GM21528 (cell line): ENCODE data around the gene AHSP.
"Not testable (repeated sequence)": the region's sequence is repeated elsewhere in the genome, so short reads cannot be mapped to it uniquely, and the experiment has no call there.

Experiments used
- ATAC-seq: cut with Tn5 transposase; IDR thresholded peaks from one replicate; pipeline ENCODE4 v1.9.1; 2021; ENCODE audit warnings: mild to moderate bottlenecking, moderate library complexity; ENCODE audit not compliant: unreplicated experiment, low FRiP score

AHSP gene

DNA sequence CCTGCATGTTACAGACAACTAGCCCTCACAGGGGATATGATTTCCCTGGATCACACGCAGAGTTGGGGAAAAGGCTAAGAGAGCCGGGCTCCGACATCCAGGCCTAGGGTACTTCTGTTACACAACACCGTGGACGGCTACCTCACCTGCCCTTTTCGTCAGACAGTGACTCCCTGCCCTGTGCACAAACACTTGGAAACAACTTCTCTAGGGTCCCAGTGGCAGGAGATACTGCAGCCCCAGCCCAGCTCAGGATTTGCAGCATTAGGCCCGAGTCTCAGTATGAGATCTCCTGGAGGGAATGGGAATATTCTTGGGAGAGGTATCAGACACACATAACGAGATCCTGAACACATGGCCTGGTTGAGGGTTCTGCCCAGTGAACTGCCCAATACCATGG is 27.8 kb upstream of the AHSP start:
- ATAC-seq = no peak

DNA sequence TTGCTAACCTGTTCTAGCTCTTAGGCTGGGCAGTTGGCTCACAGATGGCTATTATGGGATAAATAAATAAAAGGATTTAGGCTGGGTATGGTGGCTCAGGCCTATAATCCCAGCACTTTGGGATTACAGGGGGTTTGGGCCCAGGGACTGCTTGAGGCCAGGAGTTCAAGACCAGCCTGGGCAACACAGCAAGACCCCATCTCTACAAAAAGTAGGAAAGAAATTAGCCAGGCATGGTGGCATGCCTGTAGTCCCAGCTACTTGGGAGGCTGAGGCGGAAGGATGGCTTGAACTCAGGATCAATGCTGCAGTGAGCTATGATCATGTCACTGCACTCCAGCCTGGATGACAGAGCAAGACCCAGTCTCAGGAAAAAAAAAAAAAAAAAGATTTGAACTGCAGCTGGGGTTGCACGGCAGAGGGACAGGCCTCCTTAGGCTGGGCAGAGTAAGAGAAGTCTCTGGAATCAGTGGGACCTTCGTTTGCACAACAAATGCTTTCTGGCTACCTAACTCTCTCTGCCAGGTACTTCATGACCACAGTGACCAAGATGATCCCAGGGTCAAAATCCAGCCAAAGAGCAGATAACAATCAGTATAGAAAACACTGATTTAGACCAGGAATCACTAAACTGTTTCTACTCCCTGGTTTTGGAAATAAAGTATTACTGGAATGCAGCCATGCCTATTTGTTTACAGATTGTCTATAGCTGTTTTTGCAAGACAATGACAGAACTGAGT is 26.3 kb upstream of the AHSP start:
- no peak for ATAC-seq

DNA sequence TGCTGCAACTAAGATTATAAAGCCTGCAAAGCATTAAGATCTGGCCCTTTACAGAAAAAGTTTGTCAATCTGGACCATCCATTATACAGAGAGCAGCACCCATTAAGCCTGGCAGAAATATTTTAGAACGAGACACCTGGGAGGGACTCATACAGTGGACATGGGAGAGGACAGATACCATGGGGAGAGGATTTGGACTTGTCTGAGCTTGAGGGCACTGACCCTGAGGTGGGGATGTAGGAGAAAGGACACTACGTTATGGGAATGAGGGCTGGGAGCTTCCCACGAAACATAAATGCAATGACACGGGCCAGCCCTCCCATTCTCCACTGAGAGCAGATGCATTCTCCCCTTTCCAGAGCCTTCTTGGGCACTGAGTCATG is 25.7 kb upstream of the AHSP start:
- no peak for ATAC-seq

DNA sequence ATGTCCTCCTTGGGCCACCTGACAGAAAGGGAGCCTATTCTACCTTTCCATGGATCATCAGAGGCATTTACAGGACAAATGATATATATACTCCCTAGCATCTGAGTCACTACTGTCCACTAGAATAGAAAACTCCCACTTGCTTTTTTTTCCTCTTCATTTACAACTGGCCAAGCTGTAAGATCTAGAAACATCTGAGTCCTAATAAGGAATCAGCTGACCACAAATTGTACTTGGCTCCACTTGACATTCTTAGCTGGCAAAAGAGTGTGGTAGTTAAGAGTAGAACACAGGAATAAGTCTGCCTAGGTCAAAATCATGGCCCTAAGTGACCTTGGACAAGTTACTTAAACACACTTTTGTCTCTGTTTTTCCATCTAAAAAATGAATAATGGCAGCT is 24.7 kb upstream of the AHSP start:
- no peak for ATAC-seq

DNA sequence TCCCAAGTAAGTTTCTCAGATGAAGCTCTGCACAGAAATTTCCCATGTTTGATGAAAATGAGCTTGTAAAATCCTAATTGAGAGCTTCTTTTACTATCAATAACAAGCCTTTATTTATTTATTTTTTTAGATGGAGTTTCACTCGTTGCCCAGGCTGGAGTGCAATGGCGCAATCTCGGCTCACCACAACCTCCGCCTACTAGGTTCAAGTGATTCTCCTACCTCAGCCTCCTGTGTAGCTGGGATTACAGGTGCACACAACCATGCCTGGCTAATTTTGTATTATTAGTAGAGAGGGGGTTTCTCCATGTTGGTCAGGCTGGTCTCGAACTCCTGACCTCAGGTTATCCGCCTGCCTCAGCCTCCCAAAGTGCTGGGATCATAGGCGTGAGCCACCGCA is 24.1 kb upstream of the AHSP start:
- ATAC-seq = not testable (repeated sequence)

DNA sequence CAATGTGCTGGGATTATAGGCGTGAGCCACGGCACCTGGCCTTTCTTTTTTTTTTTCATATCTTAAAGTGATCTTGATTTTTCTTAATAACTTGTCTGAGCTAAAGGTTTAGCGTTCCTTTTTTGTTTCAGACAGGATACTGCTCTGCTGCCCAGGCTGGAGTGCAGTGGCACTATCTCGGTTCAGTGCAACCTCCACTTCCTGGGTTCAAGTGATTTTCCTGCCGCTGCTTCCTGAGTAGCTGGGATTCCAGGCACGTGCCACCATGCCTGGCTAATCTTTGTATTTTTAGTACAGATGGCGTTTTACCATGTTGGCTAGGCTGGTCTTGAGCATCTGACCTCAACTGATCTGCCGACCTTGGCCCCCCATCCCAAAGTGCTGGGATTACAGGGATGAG is 23.5 kb upstream of the AHSP start:
- no peak for ATAC-seq

DNA sequence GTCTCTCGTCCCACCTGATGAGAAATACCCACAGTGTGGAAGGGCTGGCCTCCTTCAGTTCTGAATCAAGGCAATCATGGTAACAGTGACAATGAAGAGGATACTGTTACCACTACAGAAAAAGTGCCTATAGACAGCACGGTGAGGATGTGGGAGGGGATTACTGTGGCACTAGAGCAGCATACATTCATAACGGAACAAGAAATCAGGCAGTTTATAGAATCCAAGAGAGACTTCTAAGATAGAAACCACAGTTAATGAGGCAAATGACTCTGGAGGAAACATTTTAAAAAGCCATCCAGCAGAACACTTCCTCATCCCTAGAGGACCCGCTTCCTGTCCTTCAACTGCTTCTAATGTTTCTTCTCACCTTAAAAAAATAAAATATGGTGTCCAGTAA is 22.2 kb upstream of the AHSP start:
- ATAC-seq = peak; percentile 39

DNA sequence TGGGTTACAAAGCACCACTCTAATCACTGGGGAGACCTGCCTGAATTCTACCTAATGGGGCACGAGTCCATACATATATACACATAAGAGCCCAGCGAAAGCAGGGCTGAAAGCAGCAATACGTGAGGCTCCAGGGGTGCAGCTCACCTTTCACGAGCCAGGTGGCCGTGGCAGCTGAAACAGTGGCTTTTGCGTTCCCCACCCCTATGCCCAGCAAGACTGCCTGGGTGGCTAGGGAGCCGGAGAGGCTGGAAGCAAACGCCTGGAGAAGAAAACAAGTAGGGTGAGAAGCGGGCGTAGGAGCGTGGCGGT is 20.1 kb upstream of the AHSP start:
- peak; percentile 2 for ATAC-seq

DNA sequence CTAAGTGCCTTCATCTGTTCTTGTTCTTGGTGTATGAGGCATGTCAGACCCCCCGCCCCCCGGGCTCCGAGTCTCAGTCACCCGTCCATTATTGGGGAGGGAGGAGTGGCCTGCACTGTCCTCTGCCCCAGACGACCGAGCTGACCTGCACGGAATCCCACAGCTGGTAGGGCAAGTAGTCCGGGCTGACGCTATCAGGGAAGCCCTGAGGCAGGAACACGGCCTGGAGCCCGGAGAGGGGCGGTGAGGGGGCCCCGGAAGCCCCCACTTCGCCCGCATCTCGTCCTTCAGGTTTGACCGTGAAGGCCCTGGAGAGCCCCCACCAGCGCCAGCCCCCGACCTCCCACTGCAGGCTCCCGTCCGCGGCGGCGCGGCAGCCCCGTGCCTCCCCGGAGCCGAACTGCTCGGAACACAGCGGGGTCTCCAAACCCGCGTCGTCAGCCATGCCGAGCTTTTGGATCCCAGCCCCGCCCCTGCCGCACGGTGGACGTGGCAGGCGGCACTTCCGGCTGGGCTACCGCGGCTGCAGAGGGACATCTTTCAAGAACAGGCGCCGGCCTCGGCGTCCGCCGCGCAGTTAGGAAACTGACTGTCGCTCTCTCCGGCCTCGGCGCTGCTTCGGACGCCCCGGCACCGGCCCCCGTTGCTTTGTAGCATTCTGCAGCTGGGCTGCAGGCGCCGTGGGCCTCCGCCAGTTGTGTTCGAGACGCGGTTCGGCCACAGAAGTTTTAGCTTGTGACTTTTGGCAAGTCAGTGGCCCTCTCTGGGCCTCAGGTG is 19.6 kb upstream of the AHSP start, which contains the start of gene RUSF1:
TSS of gene RUSF1 (minus strand) at position 463 of the 777 bp plus-strand sequence. CDS start at position 445, 18 bp downstream.
- peak; percentile 89 for ATAC-seq

DNA sequence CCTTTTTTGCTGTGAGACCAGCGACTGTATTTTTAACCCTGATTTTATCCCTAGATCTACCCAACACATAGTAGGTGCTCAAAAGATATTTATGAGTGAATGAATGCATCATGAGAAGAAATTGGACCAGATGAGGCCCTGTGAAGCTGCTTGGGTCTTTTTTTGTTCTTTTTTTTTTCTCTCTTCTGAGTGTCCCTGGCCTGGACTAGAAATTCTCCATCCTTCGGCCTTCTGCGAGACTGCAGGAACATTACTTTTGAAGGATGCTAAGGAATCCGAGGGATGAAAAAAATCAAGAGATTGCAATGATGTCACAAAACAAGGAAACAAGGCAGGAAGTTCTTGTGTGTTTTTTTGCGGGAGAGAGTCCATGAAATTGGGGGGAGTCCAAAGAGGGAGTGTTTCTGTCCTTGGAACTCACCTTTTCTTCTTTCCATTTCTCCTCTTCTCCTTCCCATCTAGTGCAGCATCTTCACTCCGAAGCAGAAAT is 18.9 kb upstream of the AHSP start:
- no peak for ATAC-seq

DNA sequence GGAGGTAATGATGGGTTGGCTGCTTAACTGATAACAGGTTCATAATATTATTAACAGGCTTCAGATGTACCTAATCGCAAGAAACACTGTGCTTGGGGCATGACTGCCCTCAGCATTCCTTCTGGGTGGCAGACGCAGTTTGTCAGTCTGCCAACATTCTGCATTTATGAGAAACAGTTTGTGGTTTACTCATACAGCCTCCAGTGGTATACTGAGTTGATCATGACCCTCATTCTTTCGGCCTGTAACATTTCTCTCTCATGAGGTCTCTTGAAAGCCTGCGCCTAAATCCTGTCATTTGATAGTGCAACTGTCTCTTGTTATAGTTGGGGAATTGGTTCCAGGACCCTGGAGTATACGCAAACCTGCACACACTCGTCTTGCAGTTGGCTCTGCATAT is 14.6 kb upstream of the AHSP start:
- ATAC-seq = no peak

DNA sequence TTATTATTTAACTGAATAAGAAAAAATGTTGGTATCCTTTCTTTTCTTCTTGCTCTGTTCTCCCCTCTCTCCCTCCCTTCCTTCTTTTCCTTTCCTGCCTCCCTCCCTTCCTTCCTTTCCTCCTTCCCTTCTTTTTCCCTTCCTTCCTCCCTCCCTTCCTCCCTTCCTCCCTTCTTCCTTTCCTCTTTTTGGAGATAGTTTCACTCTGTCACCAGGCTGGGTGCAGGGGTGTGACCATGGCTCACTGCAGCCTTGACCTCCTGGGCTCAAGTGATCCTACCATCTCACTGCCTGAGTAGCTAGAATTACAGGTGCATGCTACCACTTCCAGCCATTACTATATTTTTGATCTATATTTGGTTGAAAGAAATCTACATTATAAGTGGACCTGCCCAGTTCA is 13.8 kb upstream of the AHSP start:
- ATAC-seq = no peak

DNA sequence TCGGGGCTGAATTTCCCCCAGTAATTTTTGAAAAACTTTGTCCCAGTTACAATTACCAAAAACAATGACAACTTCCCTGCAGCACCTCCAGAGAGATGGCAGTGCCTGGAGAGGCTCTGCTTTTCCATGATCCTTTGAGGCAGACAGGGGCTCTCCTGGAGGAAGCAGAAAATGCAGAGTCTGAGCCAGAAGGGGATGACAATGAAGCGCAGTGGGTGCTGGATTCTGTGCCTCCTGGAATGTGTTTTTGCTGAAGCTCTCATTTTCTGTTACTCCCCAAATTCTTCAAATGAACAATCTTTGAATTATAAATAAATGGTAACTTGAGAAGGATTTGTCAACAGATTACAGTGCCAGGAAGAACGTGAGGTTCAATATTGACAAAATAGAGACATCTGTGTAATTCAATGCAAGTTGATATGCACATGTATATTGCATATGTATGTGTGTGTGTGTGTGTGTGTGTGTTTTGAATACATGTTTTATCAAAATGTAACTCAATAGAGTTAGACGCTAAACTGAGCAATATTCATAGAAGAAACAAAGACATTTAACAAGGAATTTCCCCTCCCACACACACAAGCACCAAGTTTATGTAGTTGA is 9.8 kb upstream of the AHSP start:
- no peak for ATAC-seq

DNA sequence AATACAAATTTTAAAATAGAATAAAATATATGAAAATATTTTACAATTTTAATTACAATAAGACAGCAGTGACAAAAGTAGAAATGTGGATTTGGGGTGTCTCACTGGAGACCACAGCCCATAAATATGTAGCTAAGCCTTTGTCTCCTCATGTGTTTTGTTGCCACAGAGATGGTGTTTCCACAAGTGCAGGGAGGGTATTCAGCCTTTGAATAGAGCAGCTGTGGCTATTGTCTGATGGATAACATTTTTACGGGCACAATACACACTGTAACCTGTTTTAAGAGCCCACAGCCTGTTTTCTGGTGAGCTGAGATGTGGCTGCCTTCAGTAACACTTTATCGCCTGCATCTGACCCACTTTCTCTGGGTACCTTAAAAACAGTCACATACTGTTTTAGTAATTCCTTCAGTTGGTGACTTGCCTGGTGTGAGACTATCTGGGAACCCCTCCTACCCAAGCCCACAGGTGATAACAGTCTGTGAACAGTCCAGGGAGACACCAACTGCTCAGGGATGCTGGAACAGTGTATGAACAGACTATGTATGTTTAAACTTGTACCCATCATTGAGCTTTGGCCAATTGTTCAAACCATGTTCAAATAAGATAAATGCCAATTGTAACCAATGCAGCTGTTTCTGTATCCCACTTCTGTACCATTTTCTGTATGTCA is 7.8 kb upstream of the AHSP start:
- no peak for ATAC-seq

DNA sequence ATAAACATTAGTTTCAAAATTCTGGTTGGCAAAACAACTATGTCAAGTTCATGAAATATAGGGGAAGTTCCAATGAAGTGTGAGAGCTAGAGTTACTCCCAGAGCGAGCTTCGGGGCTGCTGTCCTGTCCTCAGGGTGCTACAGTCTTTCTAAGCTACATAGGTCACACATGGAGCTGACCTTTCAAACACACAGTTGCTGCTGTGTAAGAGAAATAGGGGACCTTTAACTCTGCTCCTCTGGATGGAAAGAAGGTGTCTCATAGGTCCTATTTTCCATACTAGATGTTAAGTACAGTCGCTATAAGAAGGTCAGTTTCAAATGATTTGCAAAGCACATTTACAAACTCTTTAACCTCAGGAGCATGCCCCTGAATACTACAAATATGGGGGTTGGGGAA is 6.3 kb upstream of the AHSP start:
- ATAC-seq = no peak

DNA sequence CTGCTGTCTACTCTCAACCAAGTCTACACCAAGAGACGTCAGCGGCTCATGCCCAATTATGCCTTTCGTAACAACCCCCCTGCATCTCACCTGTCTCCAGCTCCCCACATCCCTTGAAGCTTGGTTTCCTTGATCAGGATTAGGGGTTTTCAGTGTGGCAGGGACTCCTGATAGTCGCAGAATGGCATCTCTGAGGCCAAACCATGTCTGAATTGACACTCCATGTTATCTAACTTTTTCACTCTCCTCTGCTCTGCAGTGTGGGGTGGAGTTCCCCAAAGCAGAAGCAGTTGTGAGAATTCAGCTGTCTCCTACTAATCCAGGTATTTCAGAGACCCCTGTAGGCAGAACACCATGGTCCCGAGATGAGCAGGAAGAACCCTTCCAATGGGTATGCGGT is 5.6 kb upstream of the AHSP start:
- no peak for ATAC-seq

DNA sequence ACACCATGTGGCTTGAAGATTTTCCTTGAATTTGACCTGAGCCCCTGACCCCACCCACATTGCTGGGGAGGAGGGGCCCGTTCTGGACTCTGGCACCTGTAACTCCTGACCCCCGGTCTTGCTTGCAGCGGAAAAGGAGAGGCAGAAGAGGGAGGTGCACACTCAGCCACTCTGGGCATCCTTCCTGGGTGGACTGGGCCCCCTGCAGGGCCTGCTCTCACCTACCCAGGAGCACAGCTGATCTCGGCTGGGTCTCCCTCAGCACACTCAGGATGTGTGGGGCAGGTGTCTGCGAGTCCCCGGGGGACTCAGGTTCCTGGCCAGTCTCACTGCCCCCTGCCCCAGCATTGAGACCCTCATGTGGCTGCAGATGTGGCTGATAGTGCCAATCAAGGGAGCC is 3.9 kb upstream of the AHSP start:
- not testable (repeated sequence) for ATAC-seq

DNA sequence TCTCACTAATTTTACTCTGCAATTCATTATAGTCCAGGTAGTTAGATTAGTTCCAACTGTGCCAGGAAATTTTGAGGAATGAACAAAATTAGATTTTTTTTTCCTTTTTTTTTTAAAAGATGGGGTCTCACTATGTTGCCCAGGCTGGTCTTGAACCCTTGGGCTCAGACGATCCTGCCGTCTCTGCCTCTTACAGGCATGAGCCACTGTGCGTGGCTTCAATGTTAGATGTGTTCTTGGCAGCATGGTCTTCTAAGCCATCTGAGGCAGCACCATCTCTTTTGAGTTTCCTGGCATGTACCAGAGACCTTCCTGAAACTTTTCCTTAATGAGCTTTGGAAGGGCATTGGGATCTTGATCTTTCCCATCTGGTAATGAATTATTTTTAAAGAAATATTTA is 2.6 kb upstream of the AHSP start:
- ATAC-seq = no peak

DNA sequence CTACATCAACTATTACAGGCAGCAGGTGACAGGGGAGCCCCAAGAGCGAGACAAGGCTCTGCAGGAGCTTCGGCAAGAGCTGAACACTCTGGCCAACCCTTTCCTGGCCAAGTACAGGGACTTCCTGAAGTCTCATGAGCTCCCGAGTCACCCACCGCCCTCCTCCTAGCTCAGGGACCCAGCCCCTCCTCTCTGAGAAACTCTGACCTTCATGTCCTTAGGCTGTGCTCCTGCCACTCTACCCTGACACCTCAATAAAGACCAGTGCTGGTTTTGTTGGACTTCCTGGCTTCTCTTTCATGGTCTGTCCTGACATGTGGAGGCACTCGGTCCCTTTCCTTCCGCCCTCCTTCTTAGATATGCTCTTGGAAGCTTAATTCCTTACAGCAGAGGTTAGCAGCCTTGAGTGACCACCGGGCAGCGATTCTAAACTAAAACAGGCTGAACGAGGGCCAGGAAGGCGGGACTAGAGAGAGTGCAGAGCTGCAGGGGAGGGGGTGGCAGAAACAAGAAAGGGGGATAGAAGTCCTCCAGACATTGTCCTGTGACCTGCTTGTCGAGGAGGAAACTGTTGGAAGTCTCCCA is 915 bp downstream of the AHSP start:
- ATAC-seq = no peak

DNA sequence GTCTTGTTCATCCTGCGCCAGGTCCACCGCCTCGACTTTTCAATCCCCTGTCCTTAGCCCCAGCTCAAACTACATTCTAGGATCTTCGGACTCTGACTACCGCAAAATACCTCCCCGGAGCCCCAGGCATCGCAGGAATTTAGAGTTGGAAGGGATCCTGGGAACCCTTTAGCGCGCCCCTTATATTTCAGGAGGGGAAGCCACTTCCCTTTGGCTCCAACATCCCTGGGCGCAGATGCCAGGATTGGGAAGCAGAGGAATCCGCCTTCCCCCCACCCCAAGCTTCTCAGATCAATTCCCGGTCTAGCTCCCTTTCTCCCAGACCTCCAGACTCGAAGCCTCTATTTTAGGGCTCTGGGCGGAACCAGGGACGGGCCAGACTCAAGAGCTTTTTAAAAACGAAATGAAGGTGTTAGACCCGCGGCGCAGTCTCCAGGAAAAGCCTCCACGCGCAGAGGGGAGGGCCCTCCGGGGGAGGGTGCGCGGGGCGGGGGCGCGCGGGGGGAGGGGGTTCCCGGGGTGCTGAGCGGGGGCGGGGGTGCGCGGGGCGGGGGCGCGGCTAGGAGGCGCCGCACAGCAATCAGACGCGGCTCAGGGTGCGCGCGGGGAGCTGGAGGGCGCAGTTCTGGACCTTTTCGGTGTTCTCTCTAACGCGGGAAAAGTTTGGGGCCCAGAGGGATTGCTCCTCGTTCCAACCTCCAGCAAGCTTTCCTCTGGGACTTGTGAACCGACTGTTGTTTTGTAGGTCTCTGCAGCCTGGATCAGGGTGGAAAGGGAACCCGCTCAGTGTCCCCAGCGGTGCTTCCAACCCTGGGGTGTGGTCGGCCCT is 1.6 kb downstream of the AHSP start:
- no peak for ATAC-seq
